Loucy (cell line): ENCODE data around the gene ID3.

Source experiments
- H2AFZ ChIP-seq: fragments of 200-600 bp; sonication (generic); 2 replicates; pipeline ENCODE4 v1.6.0; 2016; ENCODE audit warnings: antibody characterized with exemption, mild to moderate bottlenecking, low read length, moderate library complexity
- H3F3A ChIP-seq: fragments of 200-600 bp; 2 replicates; pipeline ENCODE4 v1.6.0; 2016; ENCODE audit warnings: antibody characterized with exemption, low read depth, mild to moderate bottlenecking
- H3K27me3 ChIP-seq: fragments of 200-600 bp; sonication (generic); 2 replicates; pipeline ENCODE4 v1.6.1; 2014; ENCODE audit warnings: low read length, mild to moderate bottlenecking; ENCODE audit not compliant: insufficient read depth, poor library complexity, severe bottlenecking
- H3K36me3 ChIP-seq: fragments of 200-600 bp; sonication (generic); 2 replicates; pipeline ENCODE4 v1.6.1; 2016; ENCODE audit warnings: low read length; ENCODE audit not compliant: insufficient read depth
- H3K4me1 ChIP-seq: fragments of 200-600 bp; sonication (generic); 2 replicates; pipeline ENCODE4 v1.5.1; 2014; ENCODE audit warnings: low read length, mild to moderate bottlenecking; ENCODE audit not compliant: insufficient read depth, poor library complexity, severe bottlenecking
- H3K4me2 ChIP-seq: fragments of 200-600 bp; sonication (generic); 2 replicates; pipeline ENCODE4 v1.6.0; 2014; ENCODE audit warnings: antibody characterized with exemption, low read length, low read depth, mild to moderate bottlenecking; ENCODE audit not compliant: poor library complexity, severe bottlenecking
- H3K4me3 ChIP-seq: fragments of 200-600 bp; sonication (generic); 2 replicates; pipeline ENCODE4 v1.5.1; 2014; ENCODE audit warnings: low read length, mild to moderate bottlenecking, mixed read lengths; ENCODE audit not compliant: poor library complexity, severe bottlenecking
- H3K79me2 ChIP-seq: fragments of 200-600 bp; sonication (generic); 2 replicates; pipeline ENCODE4 v1.6.1; 2014; ENCODE audit warnings: low read length; ENCODE audit not compliant: insufficient read depth
- H3K9ac ChIP-seq: fragments of 200-600 bp; sonication (generic); 2 replicates; pipeline ENCODE4 v1.6.0; 2014; ENCODE audit warnings: mild to moderate bottlenecking, low read depth, low read length, moderate library complexity; ENCODE audit not compliant: poor library complexity, severe bottlenecking
- H3K9me2 ChIP-seq: fragments of 200-600 bp; sonication (generic); replicated peaks from 2 replicates; pipeline ENCODE4 v1.6.1; 2016; ENCODE audit warnings: low read depth, low read length, mixed read lengths
- H3K9me3 ChIP-seq: fragments of 200-600 bp; sonication (generic); 2 replicates; pipeline ENCODE4 v1.6.1; 2014; ENCODE audit warnings: mild to moderate bottlenecking, antibody characterized with exemption, low read length, low read depth; ENCODE audit not compliant: insufficient read depth
- H4K20me1 ChIP-seq: fragments of 200-600 bp; sonication (generic); 2 replicates; pipeline ENCODE4 v1.6.0; 2014; ENCODE audit warnings: antibody characterized with exemption, low read length, mild to moderate bottlenecking; ENCODE audit not compliant: insufficient read depth, poor library complexity, severe bottlenecking
- CTCF ChIP-seq: fragments of 200-600 bp; sonication (generic); conservative IDR thresholded peaks from 2 replicates; pipeline ENCODE4 v1.5.1; 2014; ENCODE audit warnings: mild to moderate bottlenecking, antibody characterized with exemption, low read length
- EZH2phosphoT487 ChIP-seq: fragments of 200-600 bp; IDR thresholded peaks from 2 replicates; pipeline ENCODE4 v1.6.1; 2018; ENCODE audit warnings: antibody characterized with exemption, mild to moderate bottlenecking, moderate library complexity, borderline replicate concordance

Gene ID3

GRCh38 chr1:23556635-23557470 is 2.4 kb downstream of the ID3 start:
- H4K20me1 ChIP-seq: no peaks in the 10 kb centered on the region
- no peaks in the 10 kb centered on the region for H3K79me2 ChIP-seq
- peaks cover 11% of the 10 kb centered on the region for H3K27me3 ChIP-seq
- no peak overlapping the region for H3K4me2 ChIP-seq
- H2AFZ ChIP-seq: no peak overlapping the region
- H3K4me3 ChIP-seq: no peak overlapping the region
- H3K4me1 ChIP-seq: peaks cover 35% of the 10 kb centered on the region
- no peak overlapping the region for H3K9ac ChIP-seq
- H3F3A ChIP-seq: no peaks in the 10 kb centered on the region
- no peaks in the 10 kb centered on the region for H3K9me2 ChIP-seq
- no peak for TF ChIP-seq CTCF
- TF ChIP-seq EZH2phosphoT487: no peak
- H3K9me3 ChIP-seq: no peaks in the 10 kb centered on the region
- H3K36me3 ChIP-seq: no peaks in the 10 kb centered on the region

- Histone ChIP-seq H3K4me1 (peaks cover 35% of the 10 kb centered on the region), H3K9me2 (no peaks in the 10 kb centered on the region), H3K4me3 (no peak overlapping the region)
Measured at GRCh38 chr1:23555986-23556634, 3.2 kb downstream of the ID3 start.

GRCh38 chr1:23555270-23555985 is 3.9 kb downstream of the ID3 start:
- peak overlapping the region; percentile 90 for H2AFZ ChIP-seq
- H4K20me1 ChIP-seq: no peaks in the 10 kb centered on the region
- no peaks in the 10 kb centered on the region for H3K36me3 ChIP-seq
- H3K27me3 ChIP-seq: peaks cover 10% of the 10 kb centered on the region
- H3K9ac ChIP-seq: peak overlapping the region; percentile 51
- H3K4me2 ChIP-seq: peak overlapping the region; percentile 75
- TF ChIP-seq EZH2phosphoT487: no peak
- peak; percentile 7; the same call in 1 of the 2 replicates for TF ChIP-seq CTCF
- H3K4me3 ChIP-seq: peak overlapping the region; percentile 66
- no peaks in the 10 kb centered on the region for H3K9me2 ChIP-seq
- no peaks in the 10 kb centered on the region for H3K9me3 ChIP-seq
- H3F3A ChIP-seq: no peaks in the 10 kb centered on the region
- peaks cover 35% of the 10 kb centered on the region for H3K4me1 ChIP-seq
- no peaks in the 10 kb centered on the region for H3K79me2 ChIP-seq

More at GRCh38 chr1:23555986-23556634, 3.2 kb downstream of the ID3 start:
- no peak overlapping the region for H3K9ac ChIP-seq
- no peaks in the 10 kb centered on the region for H3K79me2 ChIP-seq
- TF ChIP-seq EZH2phosphoT487 (no peak), CTCF (no peak)
- no peaks in the 10 kb centered on the region for H3K9me3 ChIP-seq
- peaks cover 11% of the 10 kb centered on the region for H3K27me3 ChIP-seq
- no peaks in the 10 kb centered on the region for H3F3A ChIP-seq
- H3K4me2 ChIP-seq: no peak overlapping the region
- no peaks in the 10 kb centered on the region for H4K20me1 ChIP-seq
- no peaks in the 10 kb centered on the region for H3K36me3 ChIP-seq
- H2AFZ ChIP-seq: no peak overlapping the region
